Activated gamma-delta T cell treated with Interleukin-2 at 50 U/mL for 16 hours (primary cell): Measurements from ENCODE around the gene FAM50B.

Experiments used
- DNase-seq: peaks from one replicate; pipeline ENCODE4 v3.0.0-alpha.2; 2020

The FAM50B gene

DNA sequence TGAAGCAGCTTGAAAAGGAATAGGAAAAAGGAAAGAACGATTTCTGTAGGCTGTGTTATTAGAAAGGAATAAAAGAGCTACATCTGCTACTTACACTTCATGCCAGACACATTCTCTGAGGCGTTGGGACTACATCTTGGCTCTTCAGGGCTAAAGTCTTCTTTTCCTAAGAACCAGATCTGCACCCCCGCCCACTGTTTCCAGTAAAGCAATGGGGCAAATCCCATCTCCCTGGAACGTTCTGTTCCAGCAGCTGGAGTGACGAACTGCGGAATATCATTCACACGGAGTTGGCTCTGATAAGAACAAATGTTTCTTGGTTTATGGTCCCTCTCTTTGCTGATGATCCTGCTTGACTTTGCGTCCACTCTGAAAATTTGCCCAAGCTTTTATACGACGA is 26.9 kb downstream of the FAM50B start:
- DNase-seq, result no peak

GRCh38 chr6:3876866-3877265 is 27.7 kb downstream of the FAM50B start:
- no peak for DNase-seq

GRCh38 chr6:3878048-3878666 is 29.0 kb downstream of the FAM50B start:
- DNase-seq, result no peak

DNA sequence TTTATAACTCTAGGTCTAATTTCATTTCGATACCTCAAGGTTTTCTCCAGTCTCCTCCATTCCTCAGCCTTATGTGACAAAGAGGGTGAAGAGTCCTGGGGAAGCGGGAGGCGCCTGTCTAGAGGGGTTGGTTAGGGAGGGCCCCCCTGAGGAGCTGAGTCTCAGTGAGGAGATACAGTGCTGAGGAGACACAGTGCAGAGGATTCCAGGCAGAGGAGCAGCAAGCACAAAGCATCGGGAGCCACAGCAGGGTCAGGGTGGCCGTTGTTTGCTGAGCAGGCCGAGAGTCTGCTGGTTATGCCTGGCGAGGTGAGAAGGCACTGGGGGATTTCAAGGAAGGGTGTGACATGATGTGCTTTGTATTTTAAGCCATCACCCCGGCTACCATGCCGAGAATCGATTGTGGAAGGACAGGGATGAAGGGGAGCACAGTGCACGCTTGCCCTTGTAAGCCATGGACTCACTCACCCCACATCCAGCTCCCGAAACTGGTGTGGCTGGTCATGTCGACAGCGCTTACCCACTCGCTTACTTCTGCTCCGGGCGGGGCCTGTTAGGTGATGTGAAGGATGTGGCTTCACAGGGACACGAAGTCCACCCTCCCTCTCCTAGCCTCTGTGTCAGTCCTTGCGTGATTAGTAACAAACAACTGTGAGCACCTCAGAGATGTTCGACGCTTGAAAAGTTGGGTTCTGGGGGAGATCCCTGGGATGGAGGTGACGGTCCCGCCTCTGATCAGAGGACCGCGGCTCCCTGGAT is 30.2 kb downstream of the FAM50B start:
- DNase-seq, result no peak

- no peak for DNase-seq
Observed at GRCh38 chr6:3881711-3882421, 32.7 kb downstream of the FAM50B start.

DNA sequence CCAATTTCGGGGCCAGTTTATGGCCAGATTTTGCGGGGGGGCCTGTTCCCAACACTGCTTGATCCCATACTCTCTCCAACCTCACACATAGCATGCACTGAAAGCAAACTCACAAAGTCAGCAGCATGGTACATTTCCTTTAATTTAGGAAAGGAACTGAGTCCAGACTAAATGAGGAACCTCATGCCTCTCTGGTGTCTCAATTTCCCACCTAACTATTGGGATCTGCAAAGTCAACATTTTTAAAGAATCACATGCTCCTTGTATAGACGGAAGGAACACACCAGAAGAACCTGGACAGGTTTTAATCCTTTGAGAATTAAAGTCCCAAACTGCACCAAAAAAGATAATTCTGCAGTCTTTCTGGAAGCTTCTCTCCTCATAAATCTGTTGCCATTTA is 33.3 kb downstream of the FAM50B start:
- DNase-seq, result no peak

DNA sequence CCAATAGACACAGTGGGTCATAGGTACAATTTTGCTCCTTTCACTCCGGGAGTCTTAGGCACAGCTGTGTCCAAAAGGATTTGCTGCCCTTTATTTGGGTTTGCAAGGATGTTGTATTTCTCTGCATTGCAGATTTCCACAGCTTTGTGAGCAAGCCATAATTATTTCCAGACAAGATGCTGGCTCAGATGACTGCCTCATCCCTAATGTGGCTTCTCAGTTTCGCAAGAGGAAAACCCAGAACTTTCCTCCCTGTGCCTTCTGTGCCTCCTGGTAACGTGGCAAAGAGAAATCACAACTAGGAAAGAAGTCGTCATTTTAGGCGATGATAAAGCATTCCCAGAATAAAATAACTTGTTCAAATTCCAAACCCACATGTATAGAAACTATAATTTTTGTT is 33.7 kb downstream of the FAM50B start:
- no peak for DNase-seq

DNA sequence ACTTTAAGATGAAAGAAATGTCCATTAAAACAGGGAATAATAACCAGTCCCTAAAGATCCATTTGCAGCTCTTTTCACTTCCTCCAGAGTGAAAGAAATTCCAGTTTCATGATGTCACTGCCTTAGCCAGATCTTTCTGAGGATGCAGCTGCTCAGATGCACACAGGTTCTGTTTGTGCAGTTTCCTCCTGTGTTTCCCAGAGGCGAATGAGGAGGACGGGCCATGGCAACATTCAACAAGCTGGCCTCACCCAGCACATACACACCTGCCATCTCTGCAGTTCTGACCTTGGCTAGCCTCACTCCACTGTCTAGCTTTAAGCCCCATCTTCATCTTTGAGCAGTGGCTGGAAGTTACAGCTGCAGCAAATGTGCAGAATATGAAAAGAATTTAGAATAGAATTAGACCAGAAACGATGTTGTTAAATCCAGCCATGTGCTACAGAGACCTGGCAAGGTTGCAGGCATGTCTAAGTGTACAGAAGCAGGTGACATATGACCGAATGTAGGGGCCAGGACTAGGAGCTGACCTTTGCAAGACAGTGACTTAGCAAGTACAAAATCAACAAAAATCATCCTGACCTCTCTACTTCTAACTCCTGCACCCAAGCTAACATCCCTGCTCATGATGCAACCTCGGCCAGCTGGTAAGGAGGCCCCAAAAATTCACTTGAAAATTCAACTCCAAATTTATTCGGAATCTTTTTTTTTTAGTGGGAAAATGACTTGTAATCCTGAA is 35.0 kb downstream of the FAM50B start:
- DNase-seq, result no peak

GRCh38 chr6:3885262-3886036 is 36.3 kb downstream of the FAM50B start:
- DNase-seq, result no peak

GRCh38 chr6:3887150-3887700 is 38.1 kb downstream of the FAM50B start:
- no peak for DNase-seq

DNA sequence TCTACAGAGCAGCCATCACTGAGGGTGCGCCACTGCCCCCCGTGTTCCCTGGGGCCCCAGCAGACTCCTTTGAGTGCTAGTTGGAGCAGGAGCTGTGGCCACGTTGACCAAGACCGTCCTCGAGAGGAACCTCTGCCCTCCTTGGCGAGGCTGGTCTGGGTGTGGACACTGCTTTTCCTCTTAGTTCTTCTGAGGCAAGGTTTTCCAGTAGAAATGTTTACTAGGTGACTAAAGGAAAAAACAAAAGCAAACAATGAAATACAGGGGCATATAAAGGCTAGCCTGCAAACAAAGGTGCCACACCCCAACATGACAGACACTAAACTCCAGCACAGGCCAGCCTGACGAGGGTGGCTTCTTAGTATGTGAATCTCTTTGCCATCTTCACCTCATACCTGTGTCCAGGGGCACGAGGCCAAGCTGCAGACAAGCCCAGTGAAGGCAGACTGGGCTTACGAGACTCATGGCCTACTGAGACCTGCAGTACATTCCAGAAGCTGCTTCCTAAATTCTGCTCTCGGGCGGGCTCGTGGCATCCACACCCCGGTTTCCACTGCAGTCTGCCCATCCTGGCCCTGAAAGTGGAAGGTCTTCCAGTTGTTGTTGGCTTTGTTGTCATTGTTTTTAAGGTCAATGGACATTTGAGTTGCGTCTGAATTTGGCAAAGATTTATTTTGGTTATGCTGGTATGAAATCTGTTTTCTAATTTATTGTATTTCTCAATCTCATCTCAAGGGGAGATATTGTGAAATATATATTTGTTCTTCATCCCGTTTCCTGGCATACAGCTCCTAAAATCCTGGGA is 39.2 kb downstream of the FAM50B start:
- no peak for DNase-seq

DNA sequence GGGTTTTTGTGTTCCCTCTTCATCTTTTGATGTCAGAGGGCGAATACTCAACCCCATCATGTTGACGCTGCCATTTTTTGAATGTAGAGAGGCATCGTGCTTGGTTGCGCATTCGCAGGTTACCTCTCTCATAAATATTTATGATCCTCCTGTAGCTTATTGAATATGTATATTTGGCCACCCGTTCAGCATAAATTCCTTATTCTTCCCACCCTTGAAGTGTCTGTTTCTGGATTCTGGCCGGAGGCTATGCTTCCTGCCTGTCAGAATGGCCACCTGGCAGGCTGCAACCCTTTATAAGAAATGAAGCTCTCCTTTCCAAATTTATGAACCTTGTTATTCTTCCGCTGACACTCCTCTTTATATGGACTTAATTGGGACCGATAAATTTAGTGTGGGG is 40.9 kb downstream of the FAM50B start:
- no peak for DNase-seq

DNA sequence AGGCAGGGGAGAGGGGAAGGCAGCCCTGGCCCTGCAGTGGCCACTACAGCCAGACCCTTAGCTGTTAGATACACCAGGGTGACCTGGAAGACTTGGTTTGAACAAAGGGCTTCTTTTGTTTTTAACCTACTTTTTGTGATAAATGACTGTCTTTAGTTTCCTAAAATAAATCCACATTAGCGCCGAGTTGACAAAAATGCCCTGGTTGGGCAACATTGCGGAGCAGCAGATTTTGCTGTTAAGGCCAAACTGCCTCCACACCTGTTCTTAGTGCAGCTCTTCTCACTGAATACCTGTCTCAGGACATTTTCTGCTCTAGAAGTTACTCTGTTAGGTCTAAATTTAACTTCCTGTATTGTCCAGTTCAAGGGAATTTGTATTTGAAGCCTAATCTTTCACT is 42.7 kb downstream of the FAM50B start:
- no peak for DNase-seq

- no peak for DNase-seq
Observed at GRCh38 chr6:3892603-3893002, 43.4 kb downstream of the FAM50B start.

DNA sequence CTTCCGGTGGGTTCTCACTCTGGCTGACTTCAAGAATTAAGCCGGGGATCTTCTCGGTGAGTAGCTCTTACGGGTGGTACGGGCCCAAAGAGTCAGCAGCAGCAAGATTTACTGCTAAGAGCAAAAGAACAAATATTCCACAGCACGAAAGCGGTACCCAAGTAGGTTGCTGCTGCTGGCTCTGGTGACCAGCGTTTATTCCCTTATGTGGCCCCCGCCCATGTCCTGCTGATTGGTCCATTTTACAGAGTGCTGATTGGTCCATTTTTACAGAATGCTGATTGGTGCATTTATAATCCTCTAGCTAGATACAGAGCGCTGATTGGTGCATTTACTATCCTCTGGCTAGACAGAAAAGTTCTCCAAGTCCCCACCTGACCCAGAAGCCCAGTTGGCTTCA is 44.3 kb downstream of the FAM50B start:
- no peak for DNase-seq

DNA sequence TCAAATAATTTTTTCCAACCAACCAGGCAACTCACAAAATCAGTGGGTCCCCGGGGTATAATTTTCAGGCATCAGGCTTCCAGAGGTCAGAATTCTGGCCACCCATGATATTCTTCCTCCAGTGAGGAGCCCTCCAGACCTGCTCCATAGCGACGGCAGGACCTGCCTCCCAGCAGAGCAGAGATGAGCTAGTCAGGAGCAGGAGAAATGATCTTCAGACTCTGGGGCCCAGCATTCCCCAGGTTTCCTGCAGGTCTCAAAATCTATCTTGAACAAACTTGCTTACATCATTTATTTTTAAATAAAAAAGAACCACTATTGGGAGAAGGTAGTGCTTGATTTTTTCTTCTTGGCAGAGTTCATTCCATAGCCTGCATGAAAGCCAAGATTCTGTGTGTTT is 44.7 kb downstream of the FAM50B start:
- no peak for DNase-seq

GRCh38 chr6:3894590-3895311 is 45.6 kb downstream of the FAM50B start:
- DNase-seq, result no peak

DNA sequence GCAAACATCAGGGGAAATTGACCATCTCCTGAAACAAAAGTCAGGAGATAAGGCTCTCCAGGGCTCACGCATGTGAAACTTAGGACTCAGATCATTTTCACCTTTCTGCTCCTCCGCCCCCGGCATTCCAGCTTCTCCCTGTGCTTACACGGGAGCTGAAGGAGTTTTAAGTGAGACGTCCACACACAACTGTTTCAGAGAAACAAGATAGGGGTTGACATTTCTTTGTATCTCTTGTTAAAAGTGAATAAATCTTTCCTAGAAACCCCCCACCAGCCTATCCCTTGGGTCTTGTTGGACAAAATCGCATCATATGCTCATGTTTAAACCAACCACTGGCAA is 46.1 kb downstream of the FAM50B start:
- DNase-seq, result no peak

GRCh38 chr6:3895805-3896204 is 46.6 kb downstream of the FAM50B start:
- DNase-seq, result no peak

GRCh38 chr6:3898265-3898994 is 49.3 kb downstream of the FAM50B start:
- DNase-seq, result no peak
